T-helper 17 cell (primary cell): ENCODE results near the gene MAML3. TPM values are rescaled to one million over a fixed set of nuclear protein-coding genes. Genes with fewer than 3 reads are reported as not detected.

Source experiments
- ATAC-seq: fragments of 150-1000 bp; cut with Tn5 transposase; 2 replicates; pipeline ENCODE4 v1.10.0; 2021; ENCODE audit warnings: mild to moderate bottlenecking, moderate library complexity
- DNase-seq, 3 donors: peaks; one replicate each; pipeline versions ENCODE4 v3.0.0 to v3.0.0-alpha.2; 2020 to 2021
- H3K9me3 ChIP-seq: one replicate; pipeline ENCODE4 v1.7.0; 2013; ENCODE audit warnings: low read length, mild to moderate bottlenecking; ENCODE audit not compliant: control insufficient read depth, poor library complexity, severe bottlenecking
- H3K27ac Mint-ChIP-seq: one replicate; pipeline ENCODE4 v1.8.0; 2022; ENCODE audit warnings: mild to moderate bottlenecking, moderate library complexity, mixed read lengths
- H3K27me3 Mint-ChIP-seq: one replicate; pipeline ENCODE4 v1.8.0; 2022; ENCODE audit warnings: mixed read lengths
- H3K36me3 Mint-ChIP-seq: one replicate; pipeline ENCODE4 v1.8.0; 2022; ENCODE audit warnings: low read depth, mixed read lengths
- H3K4me1 Mint-ChIP-seq: one replicate; pipeline ENCODE4 v1.8.0; 2022; ENCODE audit warnings: mild to moderate bottlenecking, mixed read lengths
- H3K4me3 Mint-ChIP-seq: one replicate; pipeline ENCODE4 v1.8.0; 2022; ENCODE audit warnings: mild to moderate bottlenecking, moderate library complexity, mixed read lengths
- total RNA-seq, 4 donors: library from RNA in 2 of 4; stranded (reverse) in 2 of 4; gene quantifications; one replicate each; pipeline ENCODE4 v1.2.3 and lab custom pipeline; 2022 to 2026

MAML3 gene
- total RNA-seq, 2 donors from 2014 or later, result 1.1 to 4.2 TPM

DNA sequence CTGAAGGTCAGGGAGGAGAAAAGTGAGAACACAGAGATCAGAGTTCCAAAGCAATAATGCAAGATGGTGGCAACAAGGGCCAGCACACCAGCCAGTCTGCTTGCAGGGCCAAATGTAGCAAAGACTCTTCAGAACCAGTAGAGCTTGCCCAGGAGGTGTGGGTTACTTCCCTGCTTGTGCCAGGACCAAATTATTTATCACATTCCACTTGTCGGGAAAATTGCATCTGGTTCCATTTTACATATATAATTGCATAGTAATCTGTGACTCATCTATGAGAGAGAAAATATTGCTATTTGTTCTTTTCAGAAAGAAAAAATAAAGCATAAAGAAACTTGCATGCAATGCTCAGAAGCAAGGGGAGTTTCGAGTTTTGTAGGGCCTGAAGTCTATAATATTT, 41.4 kb downstream of the MAML3 start:
- no peak for DNase-seq
- Mint-ChIP-seq H3K27ac (no peak overlapping the region), H3K4me3 (no peak overlapping the region), H3K36me3 (peaks cover 2% of the 10 kb centered on the region), H3K4me1 (peaks cover 8% of the 10 kb centered on the region), H3K27me3 (peaks cover 10% of the 10 kb centered on the region)
- no peak for ATAC-seq
- no peaks in the 10 kb centered on the region for H3K9me3 ChIP-seq

DNA sequence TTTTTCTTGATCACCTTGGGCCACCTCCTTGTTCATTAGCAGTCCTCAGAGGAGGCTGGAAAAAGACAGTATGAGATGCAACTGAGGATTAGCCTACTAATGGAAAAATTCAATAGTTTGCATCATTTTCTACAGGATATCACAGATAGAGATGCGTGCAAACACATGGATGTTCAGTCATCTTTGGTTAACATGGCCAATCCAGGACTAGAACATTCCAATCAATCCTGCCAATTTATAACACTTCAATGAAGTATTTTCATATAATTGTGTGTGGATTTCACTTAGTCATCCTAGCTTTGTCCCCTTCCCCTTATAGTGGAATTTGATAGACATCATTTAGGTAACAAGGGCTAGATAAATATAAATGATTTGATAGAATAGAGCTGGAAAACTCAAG, 42.7 kb downstream of the MAML3 start:
- H3K36me3 Mint-ChIP-seq, result peaks cover 2% of the 10 kb centered on the region
- H3K4me3 Mint-ChIP-seq, result no peak overlapping the region
- peaks cover 10% of the 10 kb centered on the region for H3K27me3 Mint-ChIP-seq
- H3K4me1 Mint-ChIP-seq, result peaks cover 4% of the 10 kb centered on the region
- ATAC-seq (no peak), DNase-seq (no peak)
- H3K27ac Mint-ChIP-seq, result no peak overlapping the region
- no peaks in the 10 kb centered on the region for H3K9me3 ChIP-seq

DNA sequence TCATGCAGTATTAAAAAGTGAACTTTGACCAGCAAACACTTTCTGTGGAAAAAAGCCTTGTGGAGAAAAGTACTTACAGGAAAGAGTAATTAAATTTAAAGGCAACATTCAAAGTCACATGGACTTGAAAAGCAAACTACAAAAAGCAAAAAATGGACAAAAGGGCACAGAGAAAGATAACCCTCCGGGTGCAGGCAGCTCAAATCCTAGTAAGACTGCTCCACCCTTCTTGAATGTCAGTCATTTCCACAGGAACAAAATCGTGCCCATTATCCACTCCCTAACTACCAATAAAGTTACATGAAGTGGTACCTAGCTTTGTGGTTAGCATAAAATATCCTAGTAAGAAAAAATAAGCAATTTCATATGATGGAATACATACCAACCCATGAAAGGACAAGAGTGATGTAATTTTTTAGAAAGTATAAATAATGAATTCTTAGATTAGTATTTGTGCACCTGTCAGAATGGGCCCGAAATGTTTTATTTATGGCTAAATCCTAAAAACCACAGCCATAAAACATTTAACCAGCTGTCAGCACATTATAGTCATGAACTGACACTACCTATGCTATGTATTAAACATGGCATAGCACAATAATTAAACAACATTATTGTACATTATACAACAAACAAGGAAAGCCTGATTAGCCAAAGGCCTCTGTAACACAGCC, 43.3 kb downstream of the MAML3 start:
- no peak for DNase-seq
- H3K27ac Mint-ChIP-seq, result no peak overlapping the region
- H3K4me1 Mint-ChIP-seq, result peaks cover 4% of the 10 kb centered on the region
- no peak for ATAC-seq
- H3K36me3 Mint-ChIP-seq, result peaks cover 2% of the 10 kb centered on the region
- no peak overlapping the region for H3K4me3 Mint-ChIP-seq
- peaks cover 10% of the 10 kb centered on the region for H3K27me3 Mint-ChIP-seq
- no peaks in the 10 kb centered on the region for H3K9me3 ChIP-seq

DNA sequence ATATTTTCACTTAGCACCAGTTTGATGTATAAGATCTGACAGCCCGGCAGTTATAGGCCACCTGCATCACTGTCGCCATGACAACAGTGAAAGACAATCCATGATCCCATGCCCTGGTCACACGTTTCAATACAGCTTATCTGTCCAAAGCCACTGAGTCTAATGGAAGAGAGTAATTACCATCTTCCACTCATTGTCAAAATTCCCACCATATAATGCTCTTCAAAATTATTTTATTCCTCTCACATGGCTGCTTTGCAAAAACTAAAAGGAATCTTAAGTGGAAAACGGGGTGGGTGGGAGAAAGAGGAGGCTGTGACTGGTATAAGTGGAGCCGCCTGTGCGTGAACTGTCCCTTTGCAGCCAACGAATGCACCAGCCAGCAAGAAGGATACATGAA, 44.2 kb downstream of the MAML3 start:
- no peak for DNase-seq
- peaks cover 2% of the 10 kb centered on the region for H3K36me3 Mint-ChIP-seq
- no peak for ATAC-seq
- H3K27ac Mint-ChIP-seq, result no peak overlapping the region
- no peaks in the 10 kb centered on the region for H3K9me3 ChIP-seq
- peaks cover 4% of the 10 kb centered on the region for H3K4me1 Mint-ChIP-seq
- H3K4me3 Mint-ChIP-seq, result no peak overlapping the region
- peaks cover 6% of the 10 kb centered on the region for H3K27me3 Mint-ChIP-seq

DNA sequence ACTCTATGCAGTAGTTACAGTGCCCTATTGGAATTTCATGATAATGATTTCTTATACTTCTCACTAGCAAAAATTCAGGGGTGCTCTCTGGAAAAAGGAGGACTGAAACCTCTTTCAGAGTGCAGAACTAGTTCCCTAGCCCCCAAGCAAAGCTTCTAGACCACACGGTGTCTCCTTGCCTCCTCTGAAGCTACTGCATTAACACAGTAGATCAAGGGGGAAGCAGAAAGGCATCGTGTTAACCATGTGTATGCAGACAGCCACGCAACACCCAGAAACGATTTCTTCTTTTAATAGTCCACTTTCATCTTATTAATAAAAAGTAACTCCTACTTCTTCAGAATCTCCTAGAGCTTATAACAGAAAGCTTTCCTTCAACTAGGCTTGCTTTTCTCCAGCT, 44.7 kb downstream of the MAML3 start:
- H3K27me3 Mint-ChIP-seq, result peaks cover 6% of the 10 kb centered on the region
- peaks cover 2% of the 10 kb centered on the region for H3K36me3 Mint-ChIP-seq

DNA sequence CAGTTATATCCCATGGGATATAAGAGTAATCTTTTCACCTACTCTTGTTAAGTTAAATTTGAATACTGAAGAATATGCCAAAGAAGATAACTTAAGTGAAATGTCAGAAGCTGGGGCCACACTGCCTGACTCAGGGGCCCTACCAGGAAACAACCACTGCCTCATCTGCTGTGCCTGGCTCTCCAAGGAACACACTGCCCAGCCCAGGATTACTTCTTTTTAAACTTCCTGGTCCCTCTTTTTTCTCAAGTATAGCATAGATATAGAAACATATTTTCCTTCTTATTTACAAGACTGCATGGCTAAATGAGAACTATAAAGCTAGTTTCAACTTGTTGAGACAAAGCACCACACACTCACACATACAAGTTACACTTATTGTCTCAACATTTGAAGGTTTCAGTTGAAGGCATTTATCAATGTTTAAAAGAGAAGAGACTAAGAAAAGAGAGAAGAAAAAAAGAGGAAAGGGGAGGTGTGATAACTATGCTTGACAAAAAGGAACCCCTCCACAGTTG, 45.2 kb downstream of the MAML3 start:
- DNase-seq (no peak), ATAC-seq (no peak)
- Mint-ChIP-seq H3K4me3 (no peak overlapping the region), H3K27ac (no peak overlapping the region), H3K36me3 (peaks cover under 1% of the 10 kb centered on the region), H3K4me1 (peaks cover 6% of the 10 kb centered on the region), H3K27me3 (peaks cover 6% of the 10 kb centered on the region)
- H3K9me3 ChIP-seq, result no peaks in the 10 kb centered on the region

More for the DNA sequence above, 44.7 kb downstream of the MAML3 start:
- Mint-ChIP-seq H3K27ac (no peak overlapping the region), H3K4me1 (peaks cover 4% of the 10 kb centered on the region), H3K4me3 (no peak overlapping the region)
- no peak for ATAC-seq
- H3K9me3 ChIP-seq, result no peaks in the 10 kb centered on the region
- no peak for DNase-seq

DNA sequence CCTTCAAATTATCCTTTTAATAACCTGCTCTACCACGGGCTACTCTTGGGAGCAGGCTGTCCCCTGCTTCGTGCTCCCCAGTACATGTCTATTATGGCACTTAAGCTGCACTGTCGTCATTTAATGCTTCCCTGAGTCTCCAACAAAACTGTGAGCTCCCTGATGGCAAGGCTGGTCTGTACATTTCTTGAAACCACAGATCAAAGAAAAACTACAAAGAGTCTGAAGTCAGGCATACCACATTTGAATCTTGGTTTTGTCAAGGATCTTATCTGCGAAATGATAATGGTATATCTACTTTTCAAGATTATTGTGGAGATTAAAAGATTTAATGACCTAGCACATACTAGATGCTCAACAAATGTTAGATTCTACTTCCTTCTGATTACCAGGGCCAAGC, 45.7 kb downstream of the MAML3 start:
- no peak overlapping the region for H3K4me3 Mint-ChIP-seq
- H3K36me3 Mint-ChIP-seq, result no peaks in the 10 kb centered on the region
- peaks cover 6% of the 10 kb centered on the region for H3K27me3 Mint-ChIP-seq
- no peaks in the 10 kb centered on the region for H3K9me3 ChIP-seq
- no peak overlapping the region for H3K27ac Mint-ChIP-seq
- no peak for DNase-seq
- no peak for ATAC-seq
- H3K4me1 Mint-ChIP-seq, result peaks cover 9% of the 10 kb centered on the region

DNA sequence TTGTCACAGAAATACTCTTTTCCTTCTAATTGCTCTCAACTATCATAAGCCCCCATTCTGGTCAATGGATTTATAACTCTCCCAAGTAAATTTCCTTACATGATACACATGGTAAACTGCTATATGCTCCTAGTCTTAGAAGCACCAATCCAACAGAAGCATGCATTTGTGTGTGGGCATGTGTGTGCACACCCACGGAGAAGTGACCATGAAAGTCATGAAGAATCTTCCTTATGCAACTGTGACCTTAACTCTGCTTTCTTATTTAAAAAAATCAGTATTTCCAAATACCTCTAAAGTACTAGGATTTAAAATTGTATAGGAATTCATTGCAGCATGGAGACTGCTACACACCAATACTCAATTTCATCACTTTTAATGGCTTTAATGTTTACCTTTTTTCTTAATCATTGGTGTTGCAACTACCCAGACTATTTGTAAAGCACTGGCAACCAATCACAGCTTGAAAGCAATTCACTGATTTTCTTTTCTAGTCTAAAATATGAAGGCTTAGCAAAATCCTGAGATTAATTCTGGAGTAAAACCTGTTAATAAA, 47.6 kb downstream of the MAML3 start:
- H3K36me3 Mint-ChIP-seq, result no peaks in the 10 kb centered on the region
- H3K4me3 Mint-ChIP-seq, result no peak overlapping the region
- peaks cover 9% of the 10 kb centered on the region for H3K4me1 Mint-ChIP-seq
- peaks cover 6% of the 10 kb centered on the region for H3K27me3 Mint-ChIP-seq
- ATAC-seq (no peak), DNase-seq (no peak)
- H3K9me3 ChIP-seq, result no peaks in the 10 kb centered on the region
- no peak overlapping the region for H3K27ac Mint-ChIP-seq

DNA sequence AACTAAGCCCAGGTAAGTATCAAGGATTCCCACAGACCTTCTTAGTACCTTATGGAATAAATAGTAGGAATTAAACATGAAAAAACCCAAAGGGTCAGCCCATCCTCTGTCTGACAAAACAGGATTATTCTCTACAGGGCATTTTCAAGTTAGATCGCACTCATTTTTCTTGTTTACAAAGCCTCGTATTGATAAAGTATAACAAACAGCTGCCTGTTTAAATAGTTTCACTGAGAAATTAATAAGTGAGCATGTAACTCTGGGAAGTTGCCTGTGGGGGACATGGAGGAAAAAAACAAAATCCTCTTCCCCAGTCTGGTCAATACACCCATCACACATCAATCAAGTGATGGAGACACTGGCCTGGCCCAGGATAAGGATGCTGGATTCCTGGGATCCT, 48.5 kb downstream of the MAML3 start:
- H3K27me3 Mint-ChIP-seq, result peaks cover 6% of the 10 kb centered on the region
- no peak overlapping the region for H3K27ac Mint-ChIP-seq
- H3K4me3 Mint-ChIP-seq, result no peak overlapping the region
- H3K36me3 Mint-ChIP-seq, result no peaks in the 10 kb centered on the region
- ATAC-seq (no peak), DNase-seq (no peak)
- H3K4me1 Mint-ChIP-seq, result peaks cover 9% of the 10 kb centered on the region
- no peaks in the 10 kb centered on the region for H3K9me3 ChIP-seq

DNA sequence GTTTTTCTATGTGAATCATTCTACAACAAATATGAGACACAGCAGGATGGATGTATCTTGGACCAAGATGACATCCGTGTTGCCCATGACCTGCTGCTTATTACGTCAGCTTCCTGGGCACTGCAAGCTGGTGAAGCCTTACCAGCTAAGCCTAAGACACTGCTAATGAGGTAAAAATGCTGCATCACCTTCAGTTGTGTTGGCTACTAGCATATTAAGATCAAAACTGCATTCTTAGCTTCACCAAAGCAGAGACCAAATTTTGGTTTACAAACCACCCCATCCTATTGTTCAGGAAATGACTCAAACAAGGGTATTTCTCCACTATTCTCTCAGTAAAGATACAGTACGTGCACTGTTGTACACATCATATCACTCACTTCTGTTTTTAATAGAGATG, 50.3 kb downstream of the MAML3 start:
- Mint-ChIP-seq H3K27me3 (peaks cover 6% of the 10 kb centered on the region), H3K27ac (peak overlapping the region; percentile 24), H3K4me3 (no peak overlapping the region), H3K36me3 (no peaks in the 10 kb centered on the region), H3K4me1 (peaks cover 16% of the 10 kb centered on the region)
- ATAC-seq (peak; percentile 82), DNase-seq (no peak)
- no peaks in the 10 kb centered on the region for H3K9me3 ChIP-seq

DNA sequence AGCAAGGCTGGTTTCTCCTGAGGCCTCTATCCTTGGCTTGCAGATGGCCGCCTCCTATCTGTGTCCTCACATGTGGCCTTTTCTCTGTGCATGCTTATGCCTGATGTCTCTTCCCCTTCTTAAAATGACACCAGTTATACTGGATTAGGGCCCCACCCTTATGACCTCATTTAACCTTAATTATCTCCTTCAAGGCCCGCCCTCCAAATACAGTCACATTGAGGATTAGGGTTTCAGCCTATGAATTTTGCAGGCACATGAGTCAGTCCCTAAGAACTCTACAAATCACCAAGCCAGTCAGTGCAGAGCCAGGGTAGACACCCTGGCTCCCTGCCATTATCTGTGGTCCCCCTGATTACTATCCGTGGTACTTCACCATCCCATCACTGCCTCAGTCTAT, 51.6 kb downstream of the MAML3 start:
- no peaks in the 10 kb centered on the region for H3K9me3 ChIP-seq
- ATAC-seq, result no peak
- Mint-ChIP-seq H3K36me3 (no peaks in the 10 kb centered on the region), H3K27ac (no peak overlapping the region), H3K27me3 (no peaks in the 10 kb centered on the region), H3K4me1 (peaks cover 14% of the 10 kb centered on the region), H3K4me3 (no peak overlapping the region)
- DNase-seq, result no peak

DNA sequence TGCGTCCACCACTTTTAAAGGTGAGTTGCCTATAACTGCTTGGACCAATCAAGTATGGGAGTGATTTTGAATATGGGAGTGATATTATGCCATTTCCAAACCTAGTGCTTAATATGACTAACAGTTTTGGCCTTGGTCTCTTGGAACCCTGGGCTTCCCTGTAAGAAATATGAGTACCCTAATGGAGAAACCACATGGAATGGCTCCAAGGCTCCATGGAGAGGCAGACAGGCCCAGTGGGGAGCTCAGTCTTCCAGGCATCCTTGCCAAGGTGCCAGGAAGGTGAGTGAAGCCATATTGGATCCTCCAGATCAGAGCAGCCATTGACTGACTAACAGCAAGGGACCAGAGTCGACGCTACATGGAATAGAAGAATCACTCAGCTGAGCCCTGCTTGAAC, 53.2 kb downstream of the MAML3 start:
- no peak overlapping the region for H3K27ac Mint-ChIP-seq
- no peak for DNase-seq
- no peaks in the 10 kb centered on the region for H3K36me3 Mint-ChIP-seq
- H3K4me3 Mint-ChIP-seq, result no peak overlapping the region
- H3K27me3 Mint-ChIP-seq, result no peaks in the 10 kb centered on the region
- ATAC-seq, result no peak
- peaks cover 25% of the 10 kb centered on the region for H3K4me1 Mint-ChIP-seq
- H3K9me3 ChIP-seq, result no peaks in the 10 kb centered on the region

DNA sequence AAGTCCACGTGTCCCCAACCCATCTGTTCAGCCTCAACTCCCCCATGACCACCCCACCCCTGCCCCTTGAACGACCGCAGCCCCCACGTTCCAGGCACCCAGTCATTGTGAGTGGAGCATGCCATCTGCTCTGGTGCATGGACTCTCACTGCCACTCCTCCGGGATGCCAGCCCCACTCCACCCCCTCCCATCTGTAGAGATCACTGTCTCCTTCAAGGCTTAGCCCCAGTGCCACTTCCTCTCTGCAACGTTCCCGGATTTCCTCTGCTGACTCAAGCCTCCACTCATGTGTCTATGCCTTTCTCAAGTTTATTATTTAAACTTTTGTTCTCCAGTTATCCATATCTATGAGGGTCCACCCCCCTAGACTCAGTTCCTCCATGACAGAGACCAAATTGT, 54.0 kb downstream of the MAML3 start:
- peak overlapping the region; percentile 50 for H3K4me3 Mint-ChIP-seq
- H3K27ac Mint-ChIP-seq, result peak overlapping the region; percentile 32
- ATAC-seq, result no peak
- H3K4me1 Mint-ChIP-seq, result peaks cover 32% of the 10 kb centered on the region
- no peaks in the 10 kb centered on the region for H3K27me3 Mint-ChIP-seq
- DNase-seq, result no peak
- no peaks in the 10 kb centered on the region for H3K36me3 Mint-ChIP-seq
- H3K9me3 ChIP-seq, result no peaks in the 10 kb centered on the region
